ENCODE measurements around the gene MTG2. TPM values are rescaled to one million over a fixed set of nuclear protein-coding genes. Genes with fewer than 3 reads are reported as not detected.

Gene MTG2
- total RNA-seq, 1 donor from 2014 or later = 19.5 TPM

DNA sequence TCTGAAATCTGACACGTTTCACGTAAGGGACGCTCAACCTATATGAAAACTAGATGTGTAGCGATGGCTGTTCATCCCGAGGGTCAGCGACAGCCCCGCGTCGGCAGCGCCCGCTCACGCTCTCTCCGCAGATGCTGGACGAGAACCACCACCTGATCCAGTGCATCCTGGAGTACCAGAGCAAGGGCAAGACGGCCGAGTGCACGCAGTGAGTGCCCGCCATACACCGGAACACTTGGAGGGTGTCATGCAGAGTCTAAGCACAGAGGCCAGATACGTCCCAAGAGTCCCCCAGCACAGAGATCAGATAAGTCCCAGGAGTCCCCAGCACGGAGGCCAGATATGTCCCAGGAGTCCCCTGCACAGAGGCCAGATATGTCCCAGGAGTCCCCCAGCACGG lies 24.3 kb upstream of the MTG2 start:
- Histone ChIP-seq H3K27me3 (ENCODE audit: control insufficient read depth, insufficient read depth, low read length) (no peaks in the 10 kb centered on the region), H3K36me3 (ENCODE audit: control insufficient read depth, insufficient read depth, low read length) (no peaks in the 10 kb centered on the region), H3K4me3 (ENCODE audit: low read depth, low read length) (no peak overlapping the region)
- TF ChIP-seq CTCF (IDR thresholded peaks at IDR 0.05; ENCODE audit: insufficient read depth, low read length, poor library complexity, severe bottlenecking) = no peak
- no peak for DNase-seq (ENCODE audit: low read depth)

DNA sequence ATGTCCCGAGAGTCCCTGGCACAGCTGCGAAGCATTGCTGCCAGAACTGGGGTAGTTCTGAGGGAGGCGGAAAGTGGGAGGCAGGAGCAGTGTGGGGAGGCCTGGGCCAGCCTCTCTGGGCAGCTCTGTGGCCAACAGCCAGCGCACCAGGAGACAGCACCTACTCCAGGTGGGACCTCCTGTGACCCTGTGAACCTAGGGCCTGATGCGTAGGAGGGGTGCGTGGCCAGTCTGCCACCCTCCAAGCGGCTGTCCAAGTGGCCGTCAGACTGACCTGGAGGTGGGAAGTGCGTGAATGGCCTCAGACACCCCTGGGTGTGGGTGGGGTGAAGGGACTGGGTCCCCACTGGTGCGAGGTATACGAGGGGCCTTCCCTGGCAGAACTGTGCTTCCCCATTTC lies 23.8 kb upstream of the MTG2 start:
- Histone ChIP-seq H3K4me3 (ENCODE audit: low read depth, low read length) (no peak overlapping the region), H3K36me3 (ENCODE audit: control insufficient read depth, insufficient read depth, low read length) (no peaks in the 10 kb centered on the region), H3K27me3 (ENCODE audit: control insufficient read depth, insufficient read depth, low read length) (no peaks in the 10 kb centered on the region)
- no peak for TF ChIP-seq CTCF (IDR thresholded peaks at IDR 0.05; ENCODE audit: insufficient read depth, low read length, poor library complexity, severe bottlenecking)
- no peak for DNase-seq (ENCODE audit: low read depth)

GRCh38 chr20:62159839-62160238 lies 23.0 kb upstream of the MTG2 start:
- no peak overlapping the region for H3K4me3 ChIP-seq (ENCODE audit: low read depth, low read length)
- no peak for TF ChIP-seq CTCF (IDR thresholded peaks at IDR 0.05; ENCODE audit: insufficient read depth, low read length, poor library complexity, severe bottlenecking)

GRCh38 chr20:62160253-62160652 lies 22.6 kb upstream of the MTG2 start:
- TF ChIP-seq CTCF (IDR thresholded peaks at IDR 0.05; ENCODE audit: insufficient read depth, low read length, poor library complexity, severe bottlenecking) = no peak
- no peak overlapping the region for H3K4me3 ChIP-seq (ENCODE audit: low read depth, low read length)
- no peaks in the 10 kb centered on the region for H3K27me3 ChIP-seq (ENCODE audit: control insufficient read depth, insufficient read depth, low read length)
- no peak for DNase-seq (ENCODE audit: low read depth)
- no peaks in the 10 kb centered on the region for H3K36me3 ChIP-seq (ENCODE audit: control insufficient read depth, insufficient read depth, low read length)

More at GRCh38 chr20:62159839-62160238, 23.0 kb upstream of the MTG2 start:
- H3K27me3 ChIP-seq (ENCODE audit: control insufficient read depth, insufficient read depth, low read length) = no peaks in the 10 kb centered on the region
- H3K36me3 ChIP-seq (ENCODE audit: control insufficient read depth, insufficient read depth, low read length) = no peaks in the 10 kb centered on the region
- DNase-seq (ENCODE audit: low read depth) = no peak

GRCh38 chr20:62160876-62161275 lies 22.0 kb upstream of the MTG2 start:
- no peaks in the 10 kb centered on the region for H3K36me3 ChIP-seq (ENCODE audit: control insufficient read depth, insufficient read depth, low read length)
- no peak for DNase-seq (ENCODE audit: low read depth)
- H3K4me3 ChIP-seq (ENCODE audit: low read depth, low read length) = no peak overlapping the region
- TF ChIP-seq CTCF (IDR thresholded peaks at IDR 0.05; ENCODE audit: insufficient read depth, low read length, poor library complexity, severe bottlenecking) = no peak
- no peaks in the 10 kb centered on the region for H3K27me3 ChIP-seq (ENCODE audit: control insufficient read depth, insufficient read depth, low read length)

GRCh38 chr20:62161347-62161746 lies 21.5 kb upstream of the MTG2 start:
- Histone ChIP-seq H3K27me3 (ENCODE audit: control insufficient read depth, insufficient read depth, low read length) (no peaks in the 10 kb centered on the region), H3K36me3 (ENCODE audit: control insufficient read depth, insufficient read depth, low read length) (no peaks in the 10 kb centered on the region), H3K4me3 (ENCODE audit: low read depth, low read length) (no peak overlapping the region)
- no peak for DNase-seq (ENCODE audit: low read depth)
- no peak for TF ChIP-seq CTCF (IDR thresholded peaks at IDR 0.05; ENCODE audit: insufficient read depth, low read length, poor library complexity, severe bottlenecking)
